CD4-positive, alpha-beta T cell (primary cell): ENCODE data around the gene HDAC3. TPM values are rescaled to one million over a fixed set of nuclear protein-coding genes. Genes with fewer than 3 reads are reported as not detected.
A peak's percentile ranks its signal among the peaks of the same experiment; 100 is the strongest.

Experiments used
- ATAC-seq: fragments of 200-7000 bp; cut with Tn5 transposase; one replicate; pipeline ENCODE4 v1.10.0; 2022; ENCODE audit warnings: mild to moderate bottlenecking; ENCODE audit not compliant: poor library complexity
- CTCF ChIA-PET: fragments of 350-600 bp; sonication (Branson Sonifier 250); formaldehyde crosslinking; loops from one replicate; lab custom pipeline; 2021; ENCODE audit warnings: antibody characterized with exemption, inconsistent platforms; lab: Charles Lee
- POLR2A ChIA-PET: fragments of 350-600 bp; sonication (Branson Sonifier 250); formaldehyde crosslinking; loops from one replicate; lab custom pipeline; 2021; ENCODE audit warnings: antibody characterized with exemption, inconsistent platforms; lab: Charles Lee
- DNase-seq, 14 experiments: peaks; one replicate each; pipeline ENCODE4 v3.0.0-alpha.2; 2013 to 2020; ENCODE audit warnings: mixed read lengths in 2 of 14
- H3K27ac ChIP-seq, 2 donors: one replicate each; pipeline versions ENCODE4 v1.5.1 to v1.7.0; 2013; ENCODE audit warnings: low read length in 2 of 2, low read depth in 1 of 2, mild to moderate bottlenecking in 1 of 2
- H3K27me3 ChIP-seq, 2 experiments: 1 replicate in 1 of 2; 2 replicates in 1 of 2; pipeline versions ENCODE4 v1.6.1 to v1.7.0; 2013; ENCODE audit warnings: low read length in 2 of 2, control low read depth in 1 of 2, mild to moderate bottlenecking in 1 of 2, moderate library complexity in 1 of 2; ENCODE audit not compliant: insufficient read depth in 2 of 2, control insufficient read depth in 1 of 2
- H3K36me3 ChIP-seq: one replicate; pipeline ENCODE4 v1.6.1; 2013; ENCODE audit warnings: low read length, control low read depth; ENCODE audit not compliant: insufficient read depth
- H3K4me1 ChIP-seq: one replicate; pipeline ENCODE4 v1.6.1; 2013; ENCODE audit warnings: low read length, control low read depth; ENCODE audit not compliant: insufficient read depth
- H3K4me3 ChIP-seq: one replicate; pipeline ENCODE4 v1.5.1; 2013; ENCODE audit warnings: mild to moderate bottlenecking, low read length, moderate library complexity
- H3K9me3 ChIP-seq, 2 experiments: 1 replicate in 1 of 2; 2 replicates in 1 of 2; pipeline versions ENCODE4 v1.6.1 to v1.7.0; 2013; ENCODE audit warnings: low read length in 2 of 2, mild to moderate bottlenecking in 2 of 2, control low read depth in 1 of 2, moderate library complexity in 1 of 2; ENCODE audit not compliant: control insufficient read depth in 1 of 2, insufficient read depth in 1 of 2
- H3K27ac Mint-ChIP-seq: one replicate; pipeline ENCODE4 v1.8.0; 2020; ENCODE audit warnings: mixed read lengths
- H3K27me3 Mint-ChIP-seq: one replicate; pipeline ENCODE4 v1.8.0; 2021; ENCODE audit warnings: mixed read lengths
- H3K36me3 Mint-ChIP-seq: one replicate; pipeline ENCODE4 v1.8.0; 2021; ENCODE audit warnings: low read depth, mixed read lengths
- H3K4me1 Mint-ChIP-seq: one replicate; pipeline ENCODE4 v1.8.0; 2021; ENCODE audit warnings: low read depth, mixed read lengths
- H3K4me3 Mint-ChIP-seq: one replicate; pipeline ENCODE4 v1.8.0; 2020; ENCODE audit warnings: mild to moderate bottlenecking, mixed read lengths
- H3K9me3 Mint-ChIP-seq: one replicate; pipeline ENCODE4 v1.8.0; 2020; ENCODE audit warnings: mixed read lengths
- CTCF ChIP-seq: fragments of 200-600 bp; IDR thresholded peaks from one replicate; pipeline ENCODE4 v1.8.0; 2022; ENCODE audit warnings: antibody characterized with exemption, mild to moderate bottlenecking
- intact Hi-C, 2 experiments: fragments of 100-400 bp; cut with DNase I in 1 of 2; cut with micrococcal nuclease in 1 of 2; formaldehyde crosslinking; loops; one replicate each; pipeline versions ENCODE4 v1.15.1 to v1.9.0; 2023 to 2025; cut with DNase I, micrococcal nuclease
- total RNA-seq, 174 experiments: library from RNA in 2 of 174; stranded (reverse) in 2 of 174; gene quantifications; one replicate each; pipeline ENCODE4 v1.2.3 and lab custom pipeline; 2021 to 2026

The HDAC3 gene
- total RNA-seq, 2 experiments from 2014 or later, result 51.1 to 52.7 TPM

DNA sequence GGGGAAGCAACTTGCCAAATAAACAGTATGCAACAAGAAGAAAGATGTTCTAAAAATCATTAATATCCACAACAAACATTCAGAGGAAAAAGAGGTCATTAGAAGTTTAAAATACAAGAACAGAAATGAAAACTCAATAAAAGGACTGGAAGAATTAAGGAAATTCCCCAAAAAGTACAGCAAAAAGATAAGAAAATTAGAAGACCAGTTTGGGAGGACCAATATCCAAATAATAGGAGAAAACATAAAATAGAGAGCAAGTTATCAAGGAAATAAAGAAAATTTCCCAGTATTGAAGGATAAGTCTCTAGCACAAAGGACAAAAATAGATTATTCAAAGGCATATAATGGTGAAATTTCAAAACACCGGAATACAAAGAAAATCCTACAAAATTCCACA, 39.8 kb downstream of the HDAC3 start:
- Histone ChIP-seq H3K4me1 (peaks cover 62% of the 10 kb centered on the region), H3K27me3 (no peaks in the 10 kb centered on the region), H3K9me3 (peaks cover 0 to 5% of the 10 kb centered on the region in 2 experiments), H3K36me3 (peaks cover 23% of the 10 kb centered on the region), H3K4me3 (no peak overlapping the region), H3K27ac (no peak overlapping the region)
- Mint-ChIP-seq H3K4me1 (peaks cover 78% of the 10 kb centered on the region), H3K4me3 (peak overlapping the region; percentile 1), H3K9me3 (no peaks in the 10 kb centered on the region), H3K27me3 (no peaks in the 10 kb centered on the region), H3K27ac (peak overlapping the region; percentile 91), H3K36me3 (peaks cover 52% of the 10 kb centered on the region)
- ChIA-PET CTCF (interaction anchor here (3.0 to 8.3 kb wide), 2 partner anchors 20 to 23 kb away, joined by 11 to 79 read pairs; partner anchors contain the start of gene DIAPH1), POLR2A (interaction anchor here (1.4 to 3.5 kb wide), 3 partner anchors 20 to 35 kb away, joined by 4 to 25 read pairs (median 22); partner anchors contain the start of gene DIAPH1)
- TF ChIP-seq CTCF, result no peak
- ATAC-seq (no peak), DNase-seq (no peak)
- intact Hi-C loops, result loop anchor here in 1 of 2 experiments (1.0 kb wide), 1 partner anchor 8 kb away; no protein-coding TSS in a partner anchor

DNA sequence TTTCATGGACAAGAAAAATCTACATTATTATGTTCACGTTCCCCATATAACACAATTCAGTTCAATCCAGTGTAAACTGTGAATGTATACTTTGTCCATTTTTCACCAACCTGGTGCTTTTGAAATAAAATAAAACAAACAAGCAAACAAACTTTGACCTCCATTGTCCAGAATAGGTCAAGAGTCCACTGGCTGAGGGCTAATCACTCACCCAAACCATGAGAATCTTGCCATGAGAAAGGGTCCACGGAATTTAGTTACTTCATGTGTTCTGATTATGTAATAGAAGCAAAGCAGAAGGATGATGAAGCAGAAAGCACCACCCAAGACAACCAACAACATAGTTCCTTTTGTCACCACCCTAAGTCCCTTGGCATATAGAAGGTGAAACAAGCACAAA, 46.5 kb downstream of the HDAC3 start:
- Histone ChIP-seq H3K4me3 (no peak overlapping the region), H3K4me1 (peaks cover 21% of the 10 kb centered on the region), H3K36me3 (peaks cover 63% of the 10 kb centered on the region), H3K27ac (no peak overlapping the region), H3K9me3 (no peaks in the 10 kb centered on the region), H3K27me3 (no peaks in the 10 kb centered on the region)
- Mint-ChIP-seq H3K4me1 (peaks cover 73% of the 10 kb centered on the region), H3K27ac (no peak overlapping the region), H3K4me3 (no peak overlapping the region), H3K9me3 (no peaks in the 10 kb centered on the region), H3K36me3 (peaks cover 78% of the 10 kb centered on the region), H3K27me3 (no peaks in the 10 kb centered on the region)
- intact Hi-C loops, result loop anchor here (2.0 to 5.0 kb wide), 2 partner anchors 21 to 47 kb away; partner anchors contain the start of genes HDAC3 (in 1 of the 2) and RELL2 (in 1 of the 2)
- ATAC-seq, result no peak
- POLR2A ChIA-PET, result no interaction called here
- TF ChIP-seq CTCF, result no peak
- peak in 1 of 14 experiments; percentile 24 for DNase-seq
- CTCF ChIA-PET, result interaction anchor here (4.4 to 6.4 kb wide), 2 partner anchors 26 to 28 kb away, joined by 24 to 281 read pairs; partner anchors contain the start of gene DIAPH1

GRCh38 chr5:141586246-141586645, 50.4 kb downstream of the HDAC3 start:
- Histone ChIP-seq H3K4me1 (peaks cover 7% of the 10 kb centered on the region), H3K36me3 (peaks cover 80% of the 10 kb centered on the region), H3K27me3 (no peaks in the 10 kb centered on the region), H3K4me3 (no peak overlapping the region), H3K27ac (no peak overlapping the region), H3K9me3 (no peaks in the 10 kb centered on the region)
- intact Hi-C loops, result no loop called here
- Mint-ChIP-seq H3K4me3 (no peak overlapping the region), H3K27me3 (no peaks in the 10 kb centered on the region), H3K27ac (no peak overlapping the region), H3K4me1 (peaks cover 59% of the 10 kb centered on the region), H3K36me3 (peaks cover 87% of the 10 kb centered on the region), H3K9me3 (no peaks in the 10 kb centered on the region)
- ATAC-seq (no peak), DNase-seq (no peak)
- ChIA-PET POLR2A (no interaction called here), CTCF (interaction anchor here (0.6 to 3.0 kb wide), 2 partner anchors 33 to 300 kb away, joined by 3 to 18 read pairs; partner anchors contain the start of gene DIAPH1)
- no peak for TF ChIP-seq CTCF
